NCI-H2107 (cell line): ENCODE data around the gene PARD6A.
"Not testable (repeated sequence)": the region's sequence is repeated elsewhere in the genome, so short reads cannot be mapped to it uniquely, and the experiment has no call there.

Experiments used
- DNase-seq: peaks from one replicate; lab custom pipeline; 2025; lab: John Stamatoyannopoulos, UW

Gene PARD6A

DNA sequence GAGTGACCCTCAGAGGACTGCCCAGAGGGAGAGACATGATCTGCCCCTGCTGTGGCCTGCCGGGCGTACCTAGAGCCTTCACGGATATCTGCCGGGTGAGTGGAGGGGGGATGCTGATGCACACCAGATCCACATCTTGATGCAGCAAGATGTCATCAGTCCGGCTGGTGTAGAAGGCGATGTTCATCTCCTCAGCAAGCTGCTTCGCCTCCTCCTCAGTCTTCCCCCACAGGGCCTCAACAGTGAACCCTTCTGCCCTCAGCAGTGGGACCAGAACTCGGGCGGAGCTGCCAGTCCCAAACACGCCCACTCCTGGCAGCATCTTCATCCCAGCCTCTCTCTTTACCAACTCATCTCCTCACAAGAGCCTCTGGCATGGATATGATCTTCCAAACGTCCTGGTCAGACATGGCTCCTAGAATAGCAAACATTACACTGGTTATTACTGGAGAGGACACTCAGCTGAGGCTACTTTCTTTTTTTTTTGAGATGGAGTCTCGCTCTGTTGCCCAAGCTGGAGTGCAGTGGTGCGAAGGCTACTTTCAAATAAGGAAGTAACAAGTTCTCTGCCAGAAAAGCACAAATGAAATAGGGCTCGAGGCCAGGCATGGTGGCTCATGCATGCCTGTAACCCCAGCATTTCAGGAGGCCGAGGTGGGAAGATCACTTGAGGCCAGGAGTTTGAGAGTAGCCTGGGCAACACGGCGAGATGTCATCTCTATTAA is 24.8 kb downstream of the PARD6A start:
- DNase-seq = no peak

DNA sequence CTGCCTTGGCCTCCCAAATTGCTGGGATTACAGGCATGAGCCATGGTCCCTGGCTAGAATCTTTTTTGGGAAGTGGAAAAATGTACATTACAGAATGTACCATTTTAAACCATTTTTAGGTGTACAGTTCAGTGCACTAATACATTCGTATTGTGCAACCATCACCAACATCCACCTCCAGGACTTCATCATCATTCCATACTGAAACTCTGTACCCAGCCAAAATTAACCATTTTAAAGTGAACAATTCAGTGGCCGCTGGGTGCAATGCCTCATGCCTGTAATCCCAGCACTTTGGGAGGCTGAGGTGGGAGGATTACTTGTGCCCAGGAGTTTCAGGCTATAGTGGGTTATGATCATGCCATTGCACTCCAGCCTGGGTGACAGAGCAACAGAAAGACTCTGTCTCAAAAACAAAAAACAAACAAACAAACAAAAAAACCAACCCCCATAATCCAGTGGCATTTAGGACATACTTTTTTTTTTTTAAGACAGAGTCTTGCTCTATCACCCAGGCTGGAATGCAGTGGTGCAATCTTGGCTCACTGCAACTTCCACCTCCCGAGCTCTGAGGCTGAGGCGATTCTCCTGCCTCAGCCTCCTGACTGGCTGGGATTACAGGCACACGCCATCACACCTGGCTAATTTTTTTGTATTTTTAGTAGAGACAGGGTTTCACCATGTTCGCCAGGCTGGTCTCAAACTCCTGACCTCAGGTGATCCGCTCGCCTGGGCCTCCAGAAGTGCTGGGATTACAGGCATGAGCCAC is 32.9 kb downstream of the PARD6A start:
- DNase-seq = not testable (repeated sequence)

DNA sequence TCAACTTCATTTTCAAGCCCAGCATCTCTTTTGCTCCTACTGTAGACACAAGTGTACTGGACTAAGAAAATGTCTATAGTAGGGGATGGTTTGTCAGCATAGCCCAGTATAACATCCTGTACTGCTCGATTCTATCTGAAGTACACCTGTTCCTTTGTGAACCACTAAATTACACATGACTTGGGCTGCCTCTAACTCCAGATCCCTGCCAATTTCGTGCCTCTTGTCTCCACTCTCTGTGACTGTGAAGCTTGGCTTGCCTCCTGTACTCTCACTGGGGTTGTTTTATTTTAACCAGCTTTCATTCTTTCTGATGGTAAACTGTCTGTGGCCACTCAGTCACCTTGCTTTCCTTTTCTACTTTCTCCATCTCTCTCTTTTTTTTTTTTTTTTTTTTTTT is 33.9 kb downstream of the PARD6A start:
- no peak for DNase-seq

- DNase-seq = no peak
Observed at GRCh38 chr16:67697422-67698185, 36.8 kb downstream of the PARD6A start.

DNA sequence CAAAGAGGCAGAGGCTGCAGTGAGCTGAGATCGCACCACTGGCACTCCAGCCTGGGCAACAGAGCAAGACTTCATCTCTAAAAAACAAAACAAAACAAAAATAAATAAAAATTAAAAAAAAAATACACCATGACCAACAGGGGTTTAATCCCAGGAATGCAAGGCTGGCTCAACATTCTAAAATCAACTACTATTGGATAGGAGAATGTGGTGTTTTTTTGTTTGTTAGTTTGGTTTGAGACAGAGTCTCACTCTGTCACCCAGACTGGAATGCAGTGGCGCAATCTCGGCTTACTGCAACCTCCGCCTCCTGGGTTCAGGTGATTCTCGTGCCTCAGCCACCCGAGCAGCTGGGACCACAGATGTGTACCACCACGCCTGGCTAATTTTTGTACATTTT is 38.5 kb downstream of the PARD6A start:
- DNase-seq = no peak

DNA sequence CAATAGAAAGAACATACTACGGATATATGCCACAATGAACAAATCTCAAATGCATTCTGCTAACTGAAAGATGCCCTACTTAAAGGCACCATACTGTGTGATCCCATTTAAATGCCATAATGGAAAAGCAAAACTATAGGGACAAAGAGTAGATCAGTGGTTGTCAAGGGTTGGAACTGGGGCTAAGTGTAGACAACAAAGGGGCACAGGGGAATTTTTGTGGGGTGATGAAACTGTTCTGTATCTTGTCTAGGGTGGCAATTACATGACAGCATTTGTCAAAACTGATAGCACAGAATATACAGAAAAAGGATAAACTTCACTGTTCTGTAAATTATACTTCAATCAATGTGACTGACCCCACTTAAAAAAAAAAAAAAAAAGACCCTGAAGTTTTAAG is 40.7 kb downstream of the PARD6A start:
- no peak for DNase-seq

GRCh38 chr16:67702130-67702529 is 41.4 kb downstream of the PARD6A start:
- DNase-seq = no peak

- DNase-seq = no peak
Observed at GRCh38 chr16:67703626-67704025, 42.9 kb downstream of the PARD6A start.

DNA sequence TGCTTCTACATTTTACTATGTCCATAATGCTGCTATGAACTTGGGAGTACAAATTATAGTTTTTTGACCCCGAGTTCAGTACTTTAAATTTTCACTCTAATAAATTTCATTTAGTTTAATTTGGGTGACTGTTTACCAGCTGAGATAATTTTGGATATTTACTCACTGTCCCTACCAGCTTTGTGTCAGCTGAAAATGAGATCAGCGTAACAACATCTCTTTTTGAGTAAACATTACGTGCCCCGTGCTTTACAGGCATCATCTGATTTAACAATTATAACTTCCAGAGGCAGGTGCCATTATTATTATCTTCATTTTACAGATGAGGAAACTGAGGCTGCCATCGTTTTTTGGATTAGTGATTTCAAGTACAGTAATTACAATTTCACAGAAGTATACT is 43.4 kb downstream of the PARD6A start:
- DNase-seq = no peak

DNA sequence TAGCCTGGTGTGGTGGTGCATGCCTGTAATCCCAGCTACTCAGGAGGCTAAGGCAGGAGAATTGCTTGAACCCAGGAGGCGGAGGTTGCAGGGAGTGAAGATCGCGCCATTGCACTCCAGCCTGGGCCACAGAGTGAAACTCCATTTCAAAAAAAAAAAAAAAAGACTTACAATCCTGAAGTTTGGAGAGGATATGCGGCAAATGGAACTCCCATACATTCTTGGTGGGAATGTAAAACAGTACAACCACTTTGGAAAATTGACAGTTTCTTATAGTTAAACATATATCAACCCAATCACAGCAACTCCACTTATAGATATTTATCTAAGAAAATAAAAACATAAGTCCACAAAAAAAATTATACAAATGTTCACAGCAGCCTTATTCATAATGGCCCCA is 46.5 kb downstream of the PARD6A start:
- DNase-seq = no peak

- no peak for DNase-seq
Observed at GRCh38 chr16:67707790-67708189, 47.0 kb downstream of the PARD6A start.

- DNase-seq = no peak
Observed at GRCh38 chr16:67708368-67708771, 47.6 kb downstream of the PARD6A start.

GRCh38 chr16:67709050-67709449 is 48.3 kb downstream of the PARD6A start:
- no peak for DNase-seq

GRCh38 chr16:67710607-67711006 is 49.8 kb downstream of the PARD6A start:
- DNase-seq = no peak
